ENCODE results near the gene KLF2. TPM values are rescaled to one million over a fixed set of nuclear protein-coding genes. Genes with fewer than 3 reads are reported as not detected.
"Not testable (repeated sequence)": the region's sequence is repeated elsewhere in the genome, so short reads cannot be mapped to it uniquely, and the experiment has no call there.

Gene KLF2
- total RNA-seq, 3 donors from 2014 or later (not counting 1 experiment from before 2014, with no cell fraction given): 246 to 645 (median 377) TPM

DNA sequence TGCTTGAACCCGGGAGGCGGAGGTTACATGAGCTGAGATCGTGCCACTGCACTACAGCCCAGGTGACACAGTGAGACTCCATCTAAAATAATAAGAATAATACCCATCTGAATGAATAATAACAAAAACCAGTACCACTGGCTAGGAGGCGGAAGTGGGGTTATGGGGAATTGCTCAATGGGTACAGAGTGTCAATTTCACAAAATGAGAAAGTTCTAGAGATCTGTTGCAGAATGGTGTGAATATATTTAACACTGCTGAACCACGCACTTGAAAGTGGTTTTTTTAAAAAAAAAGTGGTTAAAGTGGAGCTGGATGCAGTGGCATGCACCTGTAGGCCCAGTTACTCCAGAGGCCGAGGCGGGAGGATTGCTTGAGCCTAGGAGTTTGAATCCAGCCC, 18.5 kb downstream of the KLF2 start:
- H3K9me3 ChIP-seq (ENCODE audit: control insufficient read depth, insufficient read depth, low read length): no peaks in the 10 kb centered on the region
- TF ChIP-seq, protein P1, sequence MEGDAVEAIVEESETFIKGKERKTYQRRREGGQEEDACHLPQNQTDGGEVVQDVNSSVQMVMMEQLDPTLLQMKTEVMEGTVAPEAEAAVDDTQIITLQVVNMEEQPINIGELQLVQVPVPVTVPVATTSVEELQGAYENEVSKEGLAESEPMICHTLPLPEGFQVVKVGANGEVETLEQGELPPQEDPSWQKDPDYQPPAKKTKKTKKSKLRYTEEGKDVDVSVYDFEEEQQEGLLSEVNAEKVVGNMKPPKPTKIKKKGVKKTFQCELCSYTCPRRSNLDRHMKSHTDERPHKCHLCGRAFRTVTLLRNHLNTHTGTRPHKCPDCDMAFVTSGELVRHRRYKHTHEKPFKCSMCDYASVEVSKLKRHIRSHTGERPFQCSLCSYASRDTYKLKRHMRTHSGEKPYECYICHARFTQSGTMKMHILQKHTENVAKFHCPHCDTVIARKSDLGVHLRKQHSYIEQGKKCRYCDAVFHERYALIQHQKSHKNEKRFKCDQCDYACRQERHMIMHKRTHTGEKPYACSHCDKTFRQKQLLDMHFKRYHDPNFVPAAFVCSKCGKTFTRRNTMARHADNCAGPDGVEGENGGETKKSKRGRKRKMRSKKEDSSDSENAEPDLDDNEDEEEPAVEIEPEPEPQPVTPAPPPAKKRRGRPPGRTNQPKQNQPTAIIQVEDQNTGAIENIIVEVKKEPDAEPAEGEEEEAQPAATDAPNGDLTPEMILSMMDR (IDR thresholded peaks at IDR 0.05): no peak
- H3K4me3 ChIP-seq (ENCODE audit: low read length): no peak overlapping the region
- peak; percentile 41 to 64 for DNase-seq
- no peaks in the 10 kb centered on the region for H3K36me3 Mint-ChIP-seq
- ATAC-seq: peak; percentile 35 to 63 (median 62)
- no peaks in the 10 kb centered on the region for H3K27me3 Mint-ChIP-seq (ENCODE audit: low read depth in 2 of 2)
- H3K4me3 Mint-ChIP-seq: peak overlapping the region; percentile 83
- peaks cover 47 to 57% of the 10 kb centered on the region in 2 donors for H3K4me1 Mint-ChIP-seq
- intact Hi-C loops (cut with micrococcal nuclease): loop anchor here (1.0 kb wide), 1 partner anchor 23 kb away; no protein-coding TSS in a partner anchor
- H3K4me1 ChIP-seq (ENCODE audit: control insufficient read depth, insufficient read depth, low read length): peaks cover 69% of the 10 kb centered on the region
- WGBS (ENCODE audit: insufficient coverage): 50% methylated on average over 7 of the region's 7 CpGs
- no peaks in the 10 kb centered on the region for H3K9me3 Mint-ChIP-seq
- H3K27me3 ChIP-seq (ENCODE audit: control insufficient read depth, insufficient read depth, low read length): no peaks in the 10 kb centered on the region
- peak overlapping the region; percentile 98 to 99 for H3K27ac Mint-ChIP-seq
- H3K36me3 ChIP-seq (ENCODE audit: control insufficient read depth, insufficient read depth, low read length): no peaks in the 10 kb centered on the region
- H3K27ac ChIP-seq (ENCODE audit: low read length): peak overlapping the region; percentile 91

DNA sequence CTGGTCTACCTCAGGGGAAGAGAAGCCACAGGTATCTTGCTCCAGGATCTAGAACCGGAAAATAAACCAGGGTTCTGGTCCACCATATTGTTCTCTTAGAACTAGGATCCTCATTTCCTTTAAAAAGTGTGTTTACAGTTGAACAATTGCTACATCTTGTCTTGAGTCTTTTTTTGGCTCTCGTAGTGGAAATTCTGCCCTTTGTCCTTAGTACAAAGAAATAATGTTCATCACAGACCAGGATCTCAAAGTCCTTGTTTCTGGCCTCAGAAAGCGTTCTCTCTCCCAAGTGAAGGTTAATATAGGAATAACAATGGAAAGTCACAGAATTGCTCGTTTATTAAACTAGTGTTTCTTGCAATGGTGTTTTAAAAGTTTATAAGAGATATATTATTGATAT, 20.8 kb downstream of the KLF2 start:
- intact Hi-C loops (cut with micrococcal nuclease): no loop called here

DNA sequence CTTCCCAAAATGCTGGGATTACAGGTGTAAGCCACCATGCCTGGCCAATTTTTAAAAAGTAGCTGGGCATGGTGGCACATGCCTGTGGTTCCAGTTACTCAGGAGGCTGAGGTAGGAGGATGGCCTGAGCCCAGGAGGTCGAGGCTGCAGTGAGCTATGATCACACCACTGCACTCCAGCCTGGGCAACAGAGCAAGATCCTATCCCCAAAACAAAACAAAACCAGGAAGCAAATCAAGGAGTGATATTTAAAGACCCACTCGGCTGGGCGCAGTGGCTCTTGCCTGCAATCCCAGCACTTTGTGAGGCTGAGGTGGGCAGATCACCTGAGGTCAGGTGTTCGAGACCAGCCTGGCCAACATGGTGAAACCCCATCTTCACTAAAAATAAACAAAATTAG, 22.5 kb downstream of the KLF2 start:
- ATAC-seq; DNase-seq; intact Hi-C loops (cut with micrococcal nuclease); H3K4me3 ChIP-seq (ENCODE audit: low read length); H3K4me3 Mint-ChIP-seq; H3K27ac Mint-ChIP-seq; H3K36me3 ChIP-seq (ENCODE audit: control insufficient read depth, insufficient read depth, low read length); H3K27me3 ChIP-seq (ENCODE audit: control insufficient read depth, insufficient read depth, low read length); H3K9me3 ChIP-seq (ENCODE audit: control insufficient read depth, insufficient read depth, low read length); H3K9me3 Mint-ChIP-seq; H3K27ac ChIP-seq (ENCODE audit: low read length); H3K27me3 Mint-ChIP-seq (ENCODE audit: low read depth in 2 of 2); H3K36me3 Mint-ChIP-seq: not testable (repeated sequence)
- WGBS (ENCODE audit: insufficient coverage): 90% methylated on average over 4 of the region's 4 CpGs
- H3K4me1 ChIP-seq (ENCODE audit: control insufficient read depth, insufficient read depth, low read length): peaks cover 34% of the 10 kb centered on the region
- peaks cover 17 to 31% of the 10 kb centered on the region in 2 donors for H3K4me1 Mint-ChIP-seq

More for the DNA sequence above, 20.8 kb downstream of the KLF2 start:
- no peak overlapping the region for H3K4me3 Mint-ChIP-seq
- ATAC-seq: no peak
- H3K27me3 Mint-ChIP-seq (ENCODE audit: low read depth in 2 of 2): no peaks in the 10 kb centered on the region
- H3K36me3 Mint-ChIP-seq: no peaks in the 10 kb centered on the region
- Histone ChIP-seq H3K36me3 (ENCODE audit: control insufficient read depth, insufficient read depth, low read length) (no peaks in the 10 kb centered on the region), H3K4me3 (ENCODE audit: low read length) (no peak overlapping the region), H3K9me3 (ENCODE audit: control insufficient read depth, insufficient read depth, low read length) (no peaks in the 10 kb centered on the region), H3K4me1 (ENCODE audit: control insufficient read depth, insufficient read depth, low read length) (peaks cover 46% of the 10 kb centered on the region), H3K27me3 (ENCODE audit: control insufficient read depth, insufficient read depth, low read length) (no peaks in the 10 kb centered on the region), H3K27ac (ENCODE audit: low read length) (no peak overlapping the region)
- peaks cover 27 to 44% of the 10 kb centered on the region in 2 donors for H3K4me1 Mint-ChIP-seq
- H3K9me3 Mint-ChIP-seq: no peaks in the 10 kb centered on the region
- DNase-seq: no peak
- H3K27ac Mint-ChIP-seq: peak overlapping the region; percentile 51 to 57
- TF ChIP-seq, protein P1 (IDR thresholded peaks at IDR 0.05): no peak
- 100% methylated on average over 2 of the region's 4 CpGs for whole genome bisulfite sequencing (ENCODE audit: insufficient coverage)

DNA sequence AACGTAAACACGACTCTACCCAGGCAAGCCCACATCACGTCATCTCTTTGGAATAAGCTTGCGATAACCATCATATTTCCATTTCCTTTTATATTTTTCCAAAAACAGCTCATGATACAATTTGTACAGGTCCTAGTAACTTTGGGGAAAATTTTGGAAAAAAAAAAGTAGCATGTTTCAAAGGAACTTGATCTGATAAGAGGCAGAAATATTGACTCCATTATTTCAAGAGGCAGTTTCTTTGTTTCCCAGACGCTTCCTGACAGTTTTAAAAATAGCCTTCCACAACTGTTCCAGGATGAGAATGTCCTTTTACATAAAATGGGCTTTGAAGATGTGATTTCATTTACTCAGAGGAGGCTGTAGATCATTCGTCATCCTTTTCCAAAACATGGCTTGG, 23.1 kb downstream of the KLF2 start:
- intact Hi-C loops (cut with micrococcal nuclease): no loop called here
- Mint-ChIP-seq H3K9me3 (no peaks in the 10 kb centered on the region), H3K27me3 (ENCODE audit: low read depth in 2 of 2) (no peaks in the 10 kb centered on the region), H3K27ac (no peak overlapping the region), H3K4me3 (no peak overlapping the region), H3K36me3 (no peaks in the 10 kb centered on the region), H3K4me1 (peaks cover 11 to 25% of the 10 kb centered on the region in 2 donors)
- no peaks in the 10 kb centered on the region for H3K27me3 ChIP-seq (ENCODE audit: control insufficient read depth, insufficient read depth, low read length)
- no peak overlapping the region for H3K4me3 ChIP-seq (ENCODE audit: low read length)
- no peak overlapping the region for H3K27ac ChIP-seq (ENCODE audit: low read length)
- ATAC-seq (no peak), DNase-seq (no peak)
- TF ChIP-seq, protein P1 (IDR thresholded peaks at IDR 0.05): no peak
- 100% methylated on average over 5 of the region's 6 CpGs for WGBS (ENCODE audit: insufficient coverage)
- no peaks in the 10 kb centered on the region for H3K36me3 ChIP-seq (ENCODE audit: control insufficient read depth, insufficient read depth, low read length)
- H3K9me3 ChIP-seq (ENCODE audit: control insufficient read depth, insufficient read depth, low read length): no peaks in the 10 kb centered on the region
- peaks cover 28% of the 10 kb centered on the region for H3K4me1 ChIP-seq (ENCODE audit: control insufficient read depth, insufficient read depth, low read length)

Data from natural killer cell (primary cell).